ENCODE results near the gene TFF3.

The TFF3 gene

DNA sequence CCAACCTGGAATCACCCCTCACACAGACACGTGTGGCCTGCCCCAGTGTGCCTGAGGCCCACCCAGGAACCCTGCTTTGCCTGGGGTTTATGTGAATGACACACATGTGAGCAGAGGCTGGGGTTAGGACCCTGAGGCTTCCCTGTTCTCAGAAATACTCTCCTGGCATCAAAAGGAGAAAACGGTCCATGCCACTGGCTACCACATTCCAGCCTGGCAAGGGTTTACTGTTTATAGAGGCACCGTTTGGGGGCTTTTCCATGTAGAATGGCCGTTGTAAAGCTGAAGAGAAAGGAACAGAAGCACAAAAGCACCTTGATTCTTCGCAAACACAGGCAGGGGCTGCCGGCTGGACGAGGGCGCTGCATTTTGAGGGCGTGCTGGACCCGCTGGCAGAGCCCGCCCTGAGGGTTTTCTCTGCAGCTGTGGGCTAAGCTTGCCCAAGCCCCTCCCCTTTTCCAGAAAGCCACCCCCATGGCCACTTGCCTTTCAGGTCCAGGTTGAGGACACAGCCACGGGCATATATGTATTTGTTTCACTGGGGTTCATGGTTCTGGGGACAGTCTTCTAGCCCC, 13.0 kb downstream of the TFF3 start:
- Histone ChIP-seq H3K36me3 (ENCODE audit: control insufficient read depth in 2 of 2, insufficient read depth in 1 of 2, low read length in 2 of 2) (no peaks in the 10 kb centered on the region), H3K9me3 (ENCODE audit: control insufficient read depth, insufficient read depth, low read depth, low read length) (no peaks in the 10 kb centered on the region), H3K4me3 (ENCODE audit: low read depth, low read length) (no peak overlapping the region), H3K27ac (ENCODE audit: extremely low read depth, low read depth, low read length) (no peak overlapping the region), H3K4me1 (ENCODE audit: control insufficient read depth, insufficient read depth, low read length) (no peaks in the 10 kb centered on the region)
- CTCF ChIA-PET: interaction anchor here (0.6 to 2.2 kb wide), 4 partner anchors 8 to 304 kb away, joined by 4 to 21 read pairs (median 6); no protein-coding TSS in a partner anchor
- no peak for TF ChIP-seq KLF8 (tag by site-specific recombination; IDR thresholded peaks at IDR 0.05)
- no peak for TF ChIP-seq ZNF16 (tag by site-specific recombination; IDR thresholded peaks at IDR 0.05; ENCODE audit: low read depth)
- TF ChIP-seq ZNF658 (tag by site-specific recombination; IDR thresholded peaks at IDR 0.05): no peak
- no peak for TF ChIP-seq ZSCAN30 (tag by site-specific recombination; IDR thresholded peaks at IDR 0.05)
- TF ChIP-seq ZNF555 (tag by site-specific recombination; conservative IDR thresholded peaks at IDR 0.05): no peak
- TF ChIP-seq, protein P1, sequence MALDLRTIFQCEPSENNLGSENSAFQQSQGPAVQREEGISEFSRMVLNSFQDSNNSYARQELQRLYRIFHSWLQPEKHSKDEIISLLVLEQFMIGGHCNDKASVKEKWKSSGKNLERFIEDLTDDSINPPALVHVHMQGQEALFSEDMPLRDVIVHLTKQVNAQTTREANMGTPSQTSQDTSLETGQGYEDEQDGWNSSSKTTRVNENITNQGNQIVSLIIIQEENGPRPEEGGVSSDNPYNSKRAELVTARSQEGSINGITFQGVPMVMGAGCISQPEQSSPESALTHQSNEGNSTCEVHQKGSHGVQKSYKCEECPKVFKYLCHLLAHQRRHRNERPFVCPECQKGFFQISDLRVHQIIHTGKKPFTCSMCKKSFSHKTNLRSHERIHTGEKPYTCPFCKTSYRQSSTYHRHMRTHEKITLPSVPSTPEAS (tag by site-specific recombination; IDR thresholded peaks at IDR 0.05): no peak
- no peak for TF ChIP-seq KLF7 (tag by site-specific recombination; IDR thresholded peaks at IDR 0.05; ENCODE audit: borderline replicate concordance)
- TF ChIP-seq ZNF133 (tag by site-specific recombination; IDR thresholded peaks at IDR 0.05): no peak
- no peak for TF ChIP-seq ZNF837 (tag by site-specific recombination; IDR thresholded peaks at IDR 0.05)
- no peak for TF ChIP-seq ZNF132 (tag by site-specific recombination; IDR thresholded peaks at IDR 0.05; ENCODE audit: borderline replicate concordance)
- TF ChIP-seq, protein P2, sequence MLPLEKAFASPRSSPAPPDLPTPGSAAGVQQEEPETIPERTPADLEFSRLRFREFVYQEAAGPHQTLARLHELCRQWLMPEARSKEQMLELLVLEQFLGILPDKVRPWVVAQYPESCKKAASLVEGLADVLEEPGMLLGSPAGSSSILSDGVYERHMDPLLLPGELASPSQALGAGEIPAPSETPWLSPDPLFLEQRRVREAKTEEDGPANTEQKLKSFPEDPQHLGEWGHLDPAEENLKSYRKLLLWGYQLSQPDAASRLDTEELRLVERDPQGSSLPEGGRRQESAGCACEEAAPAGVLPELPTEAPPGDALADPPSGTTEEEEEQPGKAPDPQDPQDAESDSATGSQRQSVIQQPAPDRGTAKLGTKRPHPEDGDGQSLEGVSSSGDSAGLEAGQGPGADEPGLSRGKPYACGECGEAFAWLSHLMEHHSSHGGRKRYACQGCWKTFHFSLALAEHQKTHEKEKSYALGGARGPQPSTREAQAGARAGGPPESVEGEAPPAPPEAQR (tag by site-specific recombination; IDR thresholded peaks at IDR 0.05): no peak
- no peak for TF ChIP-seq ZNF76 (tag by site-specific recombination; IDR thresholded peaks at IDR 0.05; ENCODE audit: borderline replicate concordance, low read depth)
- no peak for TF ChIP-seq GLI2 (tag by site-specific recombination; IDR thresholded peaks at IDR 0.05; ENCODE audit: borderline replicate concordance, low read depth)
- no peak for TF ChIP-seq ZBTB1 (tag by site-specific recombination; IDR thresholded peaks at IDR 0.05)
- no peak for TF ChIP-seq ZNF324 (tag by site-specific recombination; IDR thresholded peaks at IDR 0.05)
- no peak for TF ChIP-seq OSR2 (tag by site-specific recombination; IDR thresholded peaks at IDR 0.05)
- no peak for TF ChIP-seq ZNF792 (tag by site-specific recombination; IDR thresholded peaks at IDR 0.05)
- no peak for TF ChIP-seq ZNF433 (tag by site-specific recombination; IDR thresholded peaks at IDR 0.05; ENCODE audit: low read depth)
- POLR2A ChIA-PET: no interaction called here

DNA sequence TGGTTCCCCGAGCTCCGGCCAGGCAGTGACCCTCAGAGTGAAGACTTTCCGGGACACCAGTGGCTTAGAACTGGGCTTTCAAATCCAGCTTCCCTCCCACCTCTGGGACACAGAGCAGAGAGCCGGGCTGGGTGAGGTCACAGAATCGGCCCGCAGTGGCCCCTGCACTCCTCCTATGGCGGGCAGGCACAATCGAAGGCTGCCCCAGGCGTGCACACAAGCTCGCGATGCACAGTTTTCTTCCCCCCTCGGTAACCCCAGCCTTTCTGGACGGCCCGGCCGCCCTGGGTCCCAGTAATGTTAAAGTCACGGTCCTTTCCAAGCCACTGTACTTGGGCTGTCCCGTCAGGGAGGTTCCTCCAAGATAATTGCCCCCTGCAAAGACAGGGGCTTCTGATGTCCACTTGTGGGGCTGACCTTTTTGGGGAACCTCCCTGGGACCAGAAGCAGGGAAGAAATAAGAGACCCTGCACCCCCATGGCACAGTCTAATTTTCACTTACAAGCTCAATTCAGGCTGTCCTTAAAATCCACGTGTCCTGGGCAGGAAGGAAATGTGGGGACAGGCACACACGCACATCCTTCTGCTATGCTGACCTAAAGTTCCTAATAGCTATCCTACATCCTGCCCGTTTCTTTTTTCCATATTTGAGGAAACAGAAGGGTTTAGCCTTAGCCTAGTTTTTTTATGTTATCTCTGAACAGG, 13.7 kb downstream of the TFF3 start:
- Histone ChIP-seq H3K4me1 (ENCODE audit: control insufficient read depth, insufficient read depth, low read length) (no peaks in the 10 kb centered on the region), H3K4me3 (ENCODE audit: low read depth, low read length) (no peak overlapping the region), H3K27ac (ENCODE audit: extremely low read depth, low read depth, low read length) (no peak overlapping the region), H3K9me3 (ENCODE audit: control insufficient read depth, insufficient read depth, low read depth, low read length) (no peaks in the 10 kb centered on the region), H3K36me3 (ENCODE audit: control insufficient read depth in 2 of 2, insufficient read depth in 1 of 2, low read length in 2 of 2) (no peaks in the 10 kb centered on the region)
- ChIA-PET POLR2A (no interaction called here), CTCF (interaction anchor here (1.0 to 2.2 kb wide), 3 partner anchors 9 to 43 kb away, joined by 3 to 21 read pairs (median 6); no protein-coding TSS in a partner anchor)
- TF ChIP-seq KLF10 (tag by site-specific recombination; IDR thresholded peaks at IDR 0.05) (no peak), ZNF701 (tag by site-specific recombination; IDR thresholded peaks at IDR 0.05) (no peak), ZNF426 (tag by site-specific recombination; IDR thresholded peaks at IDR 0.05) (no peak), ZNF157 (tag by site-specific recombination; IDR thresholded peaks at IDR 0.05) (no peak), ZNF366 (tag by site-specific recombination; conservative IDR thresholded peaks at IDR 0.05) (no peak), ZNF112 (tag by site-specific recombination; IDR thresholded peaks at IDR 0.05) (no peak)
- TF ChIP-seq, protein P3, sequence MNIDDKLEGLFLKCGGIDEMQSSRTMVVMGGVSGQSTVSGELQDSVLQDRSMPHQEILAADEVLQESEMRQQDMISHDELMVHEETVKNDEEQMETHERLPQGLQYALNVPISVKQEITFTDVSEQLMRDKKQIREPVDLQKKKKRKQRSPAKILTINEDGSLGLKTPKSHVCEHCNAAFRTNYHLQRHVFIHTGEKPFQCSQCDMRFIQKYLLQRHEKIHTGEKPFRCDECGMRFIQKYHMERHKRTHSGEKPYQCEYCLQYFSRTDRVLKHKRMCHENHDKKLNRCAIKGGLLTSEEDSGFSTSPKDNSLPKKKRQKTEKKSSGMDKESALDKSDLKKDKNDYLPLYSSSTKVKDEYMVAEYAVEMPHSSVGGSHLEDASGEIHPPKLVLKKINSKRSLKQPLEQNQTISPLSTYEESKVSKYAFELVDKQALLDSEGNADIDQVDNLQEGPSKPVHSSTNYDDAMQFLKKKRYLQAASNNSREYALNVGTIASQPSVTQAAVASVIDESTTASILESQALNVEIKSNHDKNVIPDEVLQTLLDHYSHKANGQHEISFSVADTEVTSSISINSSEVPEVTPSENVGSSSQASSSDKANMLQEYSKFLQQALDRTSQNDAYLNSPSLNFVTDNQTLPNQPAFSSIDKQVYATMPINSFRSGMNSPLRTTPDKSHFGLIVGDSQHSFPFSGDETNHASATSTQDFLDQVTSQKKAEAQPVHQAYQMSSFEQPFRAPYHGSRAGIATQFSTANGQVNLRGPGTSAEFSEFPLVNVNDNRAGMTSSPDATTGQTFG (tag by site-specific recombination; IDR thresholded peaks at IDR 0.05; ENCODE audit: borderline replicate concordance): no peak
